Measurements from ENCODE around the gene ZNF667. TPM values are rescaled to one million over a fixed set of nuclear protein-coding genes. Genes with fewer than 3 reads are reported as not detected.

The ZNF667 gene
- total RNA-seq, 1 donor, result 5.8 TPM

GRCh38 chr19:56423985-56424353 is 53.2 kb downstream of the ZNF667 start:
- H3K4me1 ChIP-seq (ENCODE audit: insufficient read depth, low read length), result no peaks in the 10 kb centered on the region
- peaks cover 44% of the 10 kb centered on the region for H3K9me3 ChIP-seq (ENCODE audit: low read depth, low read length)
- H2AFZ ChIP-seq (ENCODE audit: low read length), result no peak overlapping the region
- DNase-seq (ENCODE audit: insufficient read length, low spot score, missing footprints), result no peak
- no peak for TF ChIP-seq CTCF (IDR thresholded peaks at IDR 0.05; ENCODE audit: extremely low read depth, low read depth, low read length)
- peaks cover 11% of the 10 kb centered on the region for H3K36me3 ChIP-seq (ENCODE audit: insufficient read depth, low read length)
- H4K20me1 ChIP-seq (ENCODE audit: insufficient read depth, low read length), result no peaks in the 10 kb centered on the region
- H3K4me2 ChIP-seq (ENCODE audit: insufficient read depth, low read length), result no peak overlapping the region
- no peak overlapping the region for H3K4me3 ChIP-seq (ENCODE audit: insufficient read depth, low read length)
- no peak overlapping the region for H3K27ac ChIP-seq (ENCODE audit: low read depth, low read length)
- H3K27me3 ChIP-seq (ENCODE audit: insufficient read depth, low read length), result no peaks in the 10 kb centered on the region
- H3K79me2 ChIP-seq (ENCODE audit: insufficient read depth, low read length), result no peaks in the 10 kb centered on the region

GRCh38 chr19:56423276-56423984 is 53.7 kb downstream of the ZNF667 start:
- no peak overlapping the region for H3K27ac ChIP-seq (ENCODE audit: low read depth, low read length)
- H3K27me3 ChIP-seq (ENCODE audit: insufficient read depth, low read length), result no peaks in the 10 kb centered on the region
- peaks cover 45% of the 10 kb centered on the region for H3K9me3 ChIP-seq (ENCODE audit: low read depth, low read length)
- no peaks in the 10 kb centered on the region for H4K20me1 ChIP-seq (ENCODE audit: insufficient read depth, low read length)
- TF ChIP-seq CTCF (IDR thresholded peaks at IDR 0.05; ENCODE audit: extremely low read depth, low read depth, low read length), result no peak
- H3K79me2 ChIP-seq (ENCODE audit: insufficient read depth, low read length), result no peaks in the 10 kb centered on the region
- no peaks in the 10 kb centered on the region for H3K4me1 ChIP-seq (ENCODE audit: insufficient read depth, low read length)
- no peak overlapping the region for H3K4me2 ChIP-seq (ENCODE audit: insufficient read depth, low read length)
- no peak overlapping the region for H3K4me3 ChIP-seq (ENCODE audit: insufficient read depth, low read length)
- no peak overlapping the region for H2AFZ ChIP-seq (ENCODE audit: low read length)
- peaks cover 11% of the 10 kb centered on the region for H3K36me3 ChIP-seq (ENCODE audit: insufficient read depth, low read length)
- DNase-seq (ENCODE audit: insufficient read length, low spot score, missing footprints), result no peak

- Histone ChIP-seq H3K4me2 (ENCODE audit: insufficient read depth, low read length) (peak overlapping the region; percentile 98), H3K9me3 (ENCODE audit: low read depth, low read length) (peaks cover 7% of the 10 kb centered on the region), H3K36me3 (ENCODE audit: insufficient read depth, low read length) (peaks cover 30% of the 10 kb centered on the region), H2AFZ (ENCODE audit: low read length) (peak overlapping the region; percentile 100), H3K27ac (ENCODE audit: low read depth, low read length) (no peak overlapping the region), H3K79me2 (ENCODE audit: insufficient read depth, low read length) (peaks cover 16% of the 10 kb centered on the region), H3K4me3 (ENCODE audit: insufficient read depth, low read length) (peak overlapping the region; percentile 91), H3K4me1 (ENCODE audit: insufficient read depth, low read length) (peaks cover 10% of the 10 kb centered on the region), H3K27me3 (ENCODE audit: insufficient read depth, low read length) (no peaks in the 10 kb centered on the region), H4K20me1 (ENCODE audit: insufficient read depth, low read length) (no peaks in the 10 kb centered on the region)
- no peak for TF ChIP-seq CTCF (IDR thresholded peaks at IDR 0.05; ENCODE audit: extremely low read depth, low read depth, low read length)
- no peak for DNase-seq (ENCODE audit: insufficient read length, low spot score, missing footprints)
These were observed 72.1 kb downstream of the ZNF667 start for GRCh38 chr19:56405062-56405461.

GRCh38 chr19:56404705-56405056 is 72.5 kb downstream of the ZNF667 start:
- no peak for DNase-seq (ENCODE audit: insufficient read length, low spot score, missing footprints)

More at GRCh38 chr19:56404705-56405056, 72.5 kb downstream of the ZNF667 start:
- Histone ChIP-seq H3K79me2 (ENCODE audit: insufficient read depth, low read length) (peaks cover 16% of the 10 kb centered on the region), H2AFZ (ENCODE audit: low read length) (peak overlapping the region; percentile 100), H3K36me3 (ENCODE audit: insufficient read depth, low read length) (peaks cover 29% of the 10 kb centered on the region), H3K4me1 (ENCODE audit: insufficient read depth, low read length) (peaks cover 10% of the 10 kb centered on the region), H4K20me1 (ENCODE audit: insufficient read depth, low read length) (no peaks in the 10 kb centered on the region), H3K27me3 (ENCODE audit: insufficient read depth, low read length) (no peaks in the 10 kb centered on the region), H3K4me2 (ENCODE audit: insufficient read depth, low read length) (peak overlapping the region; percentile 98), H3K27ac (ENCODE audit: low read depth, low read length) (peak overlapping the region; percentile 87), H3K4me3 (ENCODE audit: insufficient read depth, low read length) (peak overlapping the region; percentile 91), H3K9me3 (ENCODE audit: low read depth, low read length) (peaks cover 7% of the 10 kb centered on the region)
- no peak for TF ChIP-seq CTCF (IDR thresholded peaks at IDR 0.05; ENCODE audit: extremely low read depth, low read depth, low read length)
